Measurements from ENCODE around the gene TNFRSF21.

Gene TNFRSF21

DNA sequence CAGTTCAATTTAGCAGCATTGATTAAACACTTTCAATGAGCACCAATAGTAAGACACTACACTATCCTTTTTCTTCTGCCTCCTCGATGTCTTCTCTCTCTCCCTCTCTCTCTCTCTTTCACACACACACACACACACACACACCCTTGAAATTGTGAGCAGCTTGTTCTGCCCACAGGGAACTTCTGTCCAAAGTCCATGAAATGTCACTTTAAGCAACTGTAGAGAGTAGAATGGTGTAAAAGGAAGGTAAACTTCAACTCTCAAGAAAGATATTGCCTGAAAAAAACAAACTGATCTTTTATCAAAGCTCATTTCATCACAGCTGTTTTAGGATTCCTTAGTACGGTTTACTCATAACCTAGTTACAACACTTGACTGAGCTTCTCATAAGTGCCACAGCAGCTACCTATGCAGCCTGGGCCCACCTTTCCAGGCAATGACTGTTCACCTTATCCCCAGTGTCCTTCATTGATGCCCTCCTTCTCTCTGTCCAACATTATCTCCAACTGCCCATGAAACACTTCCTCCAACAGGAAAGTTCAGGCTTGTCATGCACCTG lies 107.0 kb downstream of the TNFRSF21 start:
- TF ChIP-seq, protein P1, sequence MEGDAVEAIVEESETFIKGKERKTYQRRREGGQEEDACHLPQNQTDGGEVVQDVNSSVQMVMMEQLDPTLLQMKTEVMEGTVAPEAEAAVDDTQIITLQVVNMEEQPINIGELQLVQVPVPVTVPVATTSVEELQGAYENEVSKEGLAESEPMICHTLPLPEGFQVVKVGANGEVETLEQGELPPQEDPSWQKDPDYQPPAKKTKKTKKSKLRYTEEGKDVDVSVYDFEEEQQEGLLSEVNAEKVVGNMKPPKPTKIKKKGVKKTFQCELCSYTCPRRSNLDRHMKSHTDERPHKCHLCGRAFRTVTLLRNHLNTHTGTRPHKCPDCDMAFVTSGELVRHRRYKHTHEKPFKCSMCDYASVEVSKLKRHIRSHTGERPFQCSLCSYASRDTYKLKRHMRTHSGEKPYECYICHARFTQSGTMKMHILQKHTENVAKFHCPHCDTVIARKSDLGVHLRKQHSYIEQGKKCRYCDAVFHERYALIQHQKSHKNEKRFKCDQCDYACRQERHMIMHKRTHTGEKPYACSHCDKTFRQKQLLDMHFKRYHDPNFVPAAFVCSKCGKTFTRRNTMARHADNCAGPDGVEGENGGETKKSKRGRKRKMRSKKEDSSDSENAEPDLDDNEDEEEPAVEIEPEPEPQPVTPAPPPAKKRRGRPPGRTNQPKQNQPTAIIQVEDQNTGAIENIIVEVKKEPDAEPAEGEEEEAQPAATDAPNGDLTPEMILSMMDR (IDR thresholded peaks at IDR 0.05; ENCODE audit: low read depth, low read length) = no peak
- no peak for DNase-seq (ENCODE audit: extremely low read depth, low read depth)

DNA sequence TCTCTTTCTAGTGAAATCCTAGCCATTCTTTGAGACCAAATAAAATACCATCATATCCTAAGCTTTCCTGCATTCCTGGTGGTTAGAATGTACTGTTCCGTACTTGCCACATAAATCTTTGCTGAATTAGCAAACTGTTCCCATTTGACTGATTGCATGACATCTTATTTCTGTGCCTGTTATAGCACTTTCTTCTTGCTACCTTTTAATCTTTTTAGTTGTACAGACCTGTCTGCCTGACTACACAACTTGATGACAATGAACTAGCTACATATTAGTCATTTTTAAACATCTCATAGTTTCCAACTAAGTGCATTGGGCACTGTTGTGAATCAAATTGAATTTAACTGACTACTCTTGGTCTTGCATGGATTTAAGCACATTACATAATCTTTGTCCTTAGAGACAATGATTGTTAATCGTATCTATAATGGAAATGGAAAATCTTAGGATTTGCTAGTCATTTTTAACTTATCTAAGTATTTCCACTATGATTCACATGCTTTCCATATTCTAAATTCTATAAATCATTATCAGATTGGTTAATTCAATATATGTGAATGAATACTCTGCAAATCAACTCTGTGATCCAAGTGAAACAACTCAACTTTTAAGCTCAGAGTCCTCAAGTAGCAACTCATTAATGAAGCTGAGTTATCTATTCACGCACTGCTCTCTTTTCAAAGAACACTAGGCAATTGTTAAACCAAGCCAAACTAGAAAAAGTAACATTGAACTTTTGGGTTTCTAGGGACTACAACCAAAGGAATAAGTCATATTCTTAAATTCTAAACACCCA lies 109.0 kb downstream of the TNFRSF21 start:
- no peak for DNase-seq (ENCODE audit: extremely low read depth, low read depth)
- TF ChIP-seq, protein P1 (IDR thresholded peaks at IDR 0.05; ENCODE audit: low read depth, low read length) = no peak

DNA sequence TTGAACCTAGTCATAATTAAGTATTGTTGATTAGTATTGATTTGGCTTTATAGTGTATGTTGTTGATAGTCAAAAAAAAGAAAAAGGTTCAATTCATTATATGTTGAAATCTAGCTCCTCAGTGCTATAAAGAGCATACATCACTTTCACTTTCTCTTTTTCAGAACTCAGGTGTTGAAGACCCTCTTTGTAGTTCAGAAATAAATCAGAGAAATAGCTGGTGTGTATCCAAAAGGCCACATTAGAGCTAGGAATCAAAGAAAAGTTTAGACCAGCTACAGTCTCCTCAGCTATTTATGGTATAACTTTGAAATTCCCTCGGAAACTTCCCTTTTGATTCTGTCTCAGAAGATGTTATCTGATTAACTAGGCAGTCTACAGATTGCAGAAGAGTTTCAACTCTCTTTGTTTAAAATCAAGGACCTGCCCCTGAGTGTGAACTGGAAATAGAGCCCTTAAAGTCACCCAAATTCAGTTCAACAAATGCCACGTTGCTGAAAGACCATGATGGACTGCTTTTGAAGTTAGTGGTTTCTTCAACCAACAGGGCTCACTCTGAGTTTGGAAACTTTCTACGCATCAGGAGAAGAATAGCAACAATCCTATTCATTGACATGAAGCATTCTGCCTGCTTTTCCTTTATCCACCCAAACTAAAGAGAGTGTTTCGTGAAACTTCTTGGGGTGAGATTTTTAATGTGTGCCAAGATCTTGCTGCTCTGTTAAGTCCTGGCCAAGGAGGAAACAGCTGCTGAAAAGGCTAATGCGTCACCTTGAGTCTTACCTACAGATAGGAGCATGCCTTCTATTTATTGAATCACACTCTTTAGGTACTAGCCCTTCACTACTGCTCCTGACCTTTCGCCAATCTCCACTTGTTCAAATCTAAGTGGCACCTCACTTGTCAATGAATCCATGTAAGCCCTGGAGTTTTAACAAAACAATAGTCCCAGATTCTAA lies 111.7 kb downstream of the TNFRSF21 start:
- TF ChIP-seq, protein P1 (IDR thresholded peaks at IDR 0.05; ENCODE audit: low read depth, low read length) = no peak
- no peak for DNase-seq (ENCODE audit: extremely low read depth, low read depth)

DNA sequence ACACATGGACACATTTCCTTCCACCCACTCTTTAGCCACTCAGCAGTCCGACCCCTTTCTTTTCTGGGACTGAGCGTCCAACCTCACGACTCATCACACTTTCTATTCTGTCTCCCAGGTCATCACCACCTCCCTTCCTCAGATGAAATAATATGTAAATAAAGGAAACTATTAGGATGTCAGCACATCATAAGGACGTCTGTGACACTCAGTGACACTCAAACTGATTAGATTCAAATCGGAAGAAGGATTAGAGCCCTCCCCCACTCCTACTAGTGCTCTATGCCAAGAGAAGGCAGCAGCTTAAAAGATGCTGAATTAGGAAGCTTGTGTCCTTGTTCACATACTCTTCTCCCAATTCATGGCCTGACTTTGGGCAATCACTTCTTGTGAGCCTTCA lies 113.6 kb downstream of the TNFRSF21 start:
- TF ChIP-seq, protein P1 (IDR thresholded peaks at IDR 0.05; ENCODE audit: low read depth, low read length) = no peak
- DNase-seq (ENCODE audit: extremely low read depth, low read depth) = no peak

DNA sequence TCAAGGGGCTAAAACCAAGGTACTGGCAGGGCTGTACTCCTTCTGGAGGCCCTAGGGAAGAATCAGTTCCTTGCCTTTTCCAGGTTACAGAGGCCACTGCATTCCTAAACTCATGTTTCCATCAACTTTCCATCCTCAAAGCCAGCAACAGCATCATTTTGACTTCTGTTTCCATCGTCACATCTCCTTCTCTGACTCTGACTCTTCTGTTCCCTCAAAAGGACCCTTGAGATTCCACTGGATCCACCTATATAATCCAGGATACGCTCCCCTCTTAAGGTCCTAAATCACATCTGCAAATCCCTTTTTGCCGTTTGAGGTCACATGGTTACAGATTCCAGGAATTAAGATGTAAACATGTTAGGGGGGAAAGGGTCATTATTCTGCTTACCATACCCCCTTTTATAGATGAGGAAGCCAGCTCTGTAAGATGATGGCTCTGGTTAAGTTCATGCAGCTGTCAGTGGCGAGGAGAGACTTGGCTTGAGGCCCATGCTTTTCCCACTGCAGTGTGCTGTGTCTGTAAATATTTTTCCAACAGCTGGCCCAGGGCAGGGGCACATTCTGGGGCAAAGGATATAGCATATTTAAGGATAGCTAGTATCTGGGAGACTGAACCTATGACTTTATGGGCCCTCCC lies 114.6 kb downstream of the TNFRSF21 start:
- TF ChIP-seq, protein P1 (IDR thresholded peaks at IDR 0.05; ENCODE audit: low read depth, low read length) = no peak
- no peak for DNase-seq (ENCODE audit: extremely low read depth, low read depth)

DNA sequence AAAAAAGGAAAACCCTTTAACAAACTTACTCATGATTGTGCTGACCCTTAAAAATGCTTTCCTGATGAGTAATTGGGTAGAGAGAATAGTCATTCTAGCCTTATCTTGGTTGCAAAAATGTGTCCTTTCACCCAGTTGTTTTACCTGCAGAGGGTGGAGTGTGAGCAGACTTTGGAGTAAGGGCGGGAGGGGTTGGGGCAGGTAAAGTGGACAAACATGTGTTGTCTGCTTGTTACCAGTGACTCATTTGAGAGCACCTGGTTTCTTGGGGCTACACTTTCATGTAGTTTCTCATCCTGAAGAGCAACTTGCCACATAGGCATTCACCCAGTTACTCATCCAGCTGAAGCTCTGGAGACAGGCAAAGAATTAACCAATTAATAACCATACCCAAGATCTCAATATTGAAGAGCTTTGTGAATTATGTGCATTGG lies 121.1 kb downstream of the TNFRSF21 start:
- no peak for DNase-seq (ENCODE audit: extremely low read depth, low read depth)
- TF ChIP-seq, protein P1 (IDR thresholded peaks at IDR 0.05; ENCODE audit: low read depth, low read length) = no peak

Data from AG09319 (cell line).